GM19463 (cell line): ENCODE measurements around the gene ADGRL2.
A peak's percentile ranks its signal among the peaks of the same experiment; 100 is the strongest.
"Not testable (repeated sequence)": the region's sequence is repeated elsewhere in the genome, so short reads cannot be mapped to it uniquely, and the experiment has no call there.

Experiments
- ATAC-seq: cut with Tn5 transposase; IDR thresholded peaks from one replicate; pipeline ENCODE4 v1.9.1; 2021; ENCODE audit warnings: mild to moderate bottlenecking, moderate library complexity; ENCODE audit not compliant: unreplicated experiment

Gene ADGRL2

DNA sequence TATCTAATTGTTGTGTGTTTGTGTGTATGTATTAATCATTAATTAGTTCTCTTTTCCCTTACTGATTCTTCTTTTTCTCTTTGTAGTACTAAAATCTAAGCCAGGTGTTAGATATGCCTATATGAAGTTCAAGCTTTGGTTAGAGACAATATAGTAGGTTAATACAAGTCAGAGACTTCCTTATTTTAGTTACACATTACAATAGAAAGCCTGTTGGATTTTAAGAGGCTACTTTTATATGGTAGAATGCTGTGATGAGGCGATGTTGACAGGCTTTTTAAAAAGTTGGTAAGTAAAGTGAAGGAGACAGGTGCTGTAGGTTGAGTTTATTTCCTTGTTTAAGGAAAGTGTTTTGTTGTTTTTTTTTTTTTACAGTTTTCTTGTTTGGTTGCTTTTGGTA, 45.9 kb downstream of the ADGRL2 start:
- ATAC-seq = no peak

DNA sequence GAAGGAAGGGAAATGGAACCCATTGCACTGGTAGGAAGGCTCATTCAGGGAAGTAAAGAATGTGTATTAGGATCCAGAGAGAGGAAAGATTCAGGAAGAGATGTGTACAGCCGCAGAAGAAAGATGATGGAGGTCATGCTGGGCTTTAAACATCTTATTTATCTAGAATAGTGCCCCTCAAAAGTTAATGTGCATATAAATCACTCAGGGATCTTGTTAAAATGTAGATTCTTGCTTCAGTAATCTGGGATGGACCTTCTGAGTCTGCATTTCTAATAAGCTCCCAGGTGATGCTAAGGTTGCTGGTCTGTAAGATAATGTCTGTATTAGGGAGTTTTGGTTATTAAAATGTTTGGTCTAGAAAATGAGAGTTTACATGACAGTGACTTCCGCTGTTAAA, 46.3 kb downstream of the ADGRL2 start:
- ATAC-seq = no peak

DNA sequence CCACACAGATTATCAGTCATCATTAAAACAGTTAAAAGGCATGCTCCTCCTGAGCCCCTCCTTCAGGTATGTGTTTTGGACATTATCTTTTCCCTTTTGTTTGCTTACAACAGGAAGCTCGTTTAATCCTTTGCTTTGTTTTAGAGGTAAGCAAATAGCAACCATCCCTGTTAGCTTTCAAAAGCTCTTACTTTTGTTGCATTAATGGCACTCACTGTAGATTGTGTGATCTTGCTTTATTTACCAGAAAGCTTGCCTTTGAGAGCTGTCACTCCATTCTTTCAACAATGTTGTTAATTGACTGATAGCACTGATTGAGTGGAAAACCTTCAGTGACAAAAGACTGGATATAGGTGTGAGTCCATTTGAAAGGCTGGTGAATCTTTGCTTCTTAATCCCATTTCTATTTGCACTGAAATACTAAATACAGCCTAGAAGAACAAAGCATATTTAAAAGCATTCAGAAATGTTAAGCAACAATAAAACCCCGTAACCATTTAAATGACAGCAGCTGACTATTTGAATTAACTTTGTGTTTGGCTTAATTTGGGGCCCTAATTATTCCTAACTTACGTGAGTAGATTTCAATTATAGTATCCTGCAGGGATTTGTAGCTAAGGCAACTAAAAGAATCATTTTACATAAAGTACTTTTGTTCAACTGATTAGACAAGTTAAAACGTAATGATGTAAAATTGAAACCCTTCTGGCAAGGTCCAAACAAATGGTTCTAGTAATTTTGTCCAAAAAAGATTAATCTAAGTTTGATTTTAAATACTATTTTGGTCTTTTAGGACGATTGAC, 48.3 kb downstream of the ADGRL2 start:
- no peak for ATAC-seq

DNA sequence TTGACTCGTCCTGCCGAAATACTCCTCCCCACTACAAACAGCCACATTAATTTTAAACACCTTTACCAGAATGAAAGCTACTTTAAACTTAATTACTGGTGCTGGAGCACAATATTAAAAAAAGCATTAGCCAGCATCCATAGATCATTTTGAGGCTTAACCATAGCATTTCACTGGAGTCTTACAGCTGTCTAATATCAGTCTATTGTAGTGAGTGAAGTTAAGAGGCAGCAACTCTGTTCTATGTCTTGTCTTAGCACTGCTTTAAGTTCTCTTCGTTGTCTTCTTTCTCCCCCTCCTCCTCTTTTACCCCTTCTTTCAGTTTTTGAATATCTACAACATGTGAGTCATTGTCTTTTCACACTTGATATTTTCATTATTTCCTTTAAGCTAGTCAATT, 49.3 kb downstream of the ADGRL2 start:
- ATAC-seq = no peak

DNA sequence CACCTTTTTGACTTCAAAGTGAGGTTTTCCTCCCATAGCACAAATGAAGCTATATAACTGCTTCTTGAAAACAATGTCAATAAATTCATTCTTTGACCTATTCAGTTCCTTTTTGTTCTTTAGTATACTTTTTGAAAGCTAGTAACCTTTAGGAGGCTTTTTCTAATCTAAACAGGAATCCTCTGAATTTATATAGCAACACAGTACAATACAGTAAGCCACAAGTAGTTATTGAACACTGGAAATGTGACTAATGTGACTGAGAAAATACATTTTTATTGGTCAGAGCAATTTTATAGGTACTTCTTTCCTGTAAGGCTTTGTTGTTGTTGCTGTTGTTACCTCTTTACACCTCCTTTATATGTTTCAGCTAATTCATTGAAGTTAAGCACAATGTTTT, 49.8 kb downstream of the ADGRL2 start:
- no peak for ATAC-seq

DNA sequence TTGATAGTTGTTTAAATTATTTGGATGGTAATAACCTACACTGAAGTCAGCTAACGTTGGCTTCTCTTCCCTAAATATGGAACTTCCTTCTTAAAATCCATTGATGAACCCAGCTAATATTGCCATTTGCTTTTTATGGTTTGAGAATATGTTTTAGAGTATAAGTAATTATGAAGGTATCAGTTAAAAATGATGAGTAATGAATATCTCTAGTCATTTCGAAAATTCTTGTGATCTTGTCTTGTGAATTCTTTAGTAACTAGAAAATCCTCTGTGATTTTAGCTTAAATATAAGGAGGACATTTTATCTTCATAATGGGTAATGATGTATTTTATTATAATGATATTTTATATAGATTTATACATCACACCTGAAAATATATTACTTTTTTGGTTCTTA, 50.5 kb downstream of the ADGRL2 start:
- ATAC-seq = no peak

DNA sequence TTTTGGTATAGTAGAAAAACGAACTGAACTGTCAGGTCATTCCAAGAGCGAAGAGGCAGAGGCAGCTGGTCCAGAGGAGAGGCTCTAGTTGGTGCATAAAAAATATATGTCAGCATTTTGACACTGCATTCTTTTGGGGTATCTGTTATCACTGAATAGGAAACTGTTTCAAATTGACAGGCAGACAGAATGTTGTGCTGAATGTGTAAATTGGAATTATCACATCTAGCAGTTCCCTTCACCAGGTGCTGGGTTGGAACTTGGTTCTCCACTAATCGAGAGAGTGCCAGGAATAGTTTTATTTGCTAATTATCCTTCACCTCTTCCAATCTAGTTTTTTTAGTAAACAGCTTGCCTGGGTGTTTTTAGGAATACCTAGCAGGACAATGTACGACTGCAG, 52.2 kb downstream of the ADGRL2 start:
- ATAC-seq = no peak

DNA sequence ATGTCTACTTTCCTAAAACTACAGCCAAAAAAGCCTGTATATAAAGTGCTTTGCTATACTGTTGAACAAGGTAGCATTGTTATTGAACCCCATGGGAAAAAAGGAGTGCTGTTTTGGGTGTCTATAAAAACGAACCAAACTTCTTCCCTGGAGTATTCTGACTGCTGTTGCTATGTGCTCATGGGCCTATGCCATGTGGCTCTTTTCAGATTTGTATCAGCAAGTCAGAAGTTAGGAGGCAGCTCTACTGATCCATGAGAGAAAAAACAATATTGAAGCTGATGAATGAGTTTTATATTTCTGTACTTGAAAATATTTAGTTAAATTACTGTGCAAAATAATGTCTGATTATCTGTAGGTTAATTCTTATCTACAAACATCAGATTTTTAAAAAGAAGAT, 66.5 kb downstream of the ADGRL2 start:
- no peak for ATAC-seq

DNA sequence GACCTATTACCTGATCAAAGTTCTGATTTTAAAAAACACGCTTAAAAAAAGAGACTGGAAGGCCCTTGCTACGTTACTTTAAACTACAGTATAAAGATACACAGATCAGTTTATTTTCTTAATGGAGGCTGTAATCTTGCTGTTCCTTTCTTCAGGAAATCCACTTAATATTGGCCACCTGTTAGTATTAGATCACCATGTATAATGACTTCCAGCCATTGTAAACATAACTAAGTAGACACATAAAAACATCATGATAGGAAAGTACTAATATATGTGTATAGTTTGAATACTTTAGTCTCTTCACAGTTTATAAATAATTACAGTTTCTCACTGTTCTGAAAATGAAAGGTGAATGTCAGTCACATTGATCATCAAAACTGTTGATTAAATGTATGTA, 68.6 kb downstream of the ADGRL2 start:
- ATAC-seq = no peak

DNA sequence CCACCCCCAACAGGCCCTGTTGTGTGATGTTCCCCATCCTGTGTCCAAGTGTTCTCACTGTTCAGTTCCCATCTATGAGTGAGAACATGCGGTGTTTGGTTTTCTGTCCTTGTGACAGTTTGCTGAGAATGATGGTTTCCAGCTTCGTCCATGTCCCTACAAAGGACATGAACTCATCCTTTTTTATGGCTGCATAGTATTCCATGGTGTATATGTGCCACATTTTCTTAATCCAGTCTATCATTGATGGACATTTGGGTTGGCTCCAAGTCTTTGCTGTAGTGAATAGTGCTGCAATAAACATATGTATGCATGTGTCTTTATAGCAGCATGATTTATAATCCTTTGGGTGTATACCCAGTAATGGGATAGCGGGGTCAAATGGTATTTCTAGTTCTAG, 70.4 kb downstream of the ADGRL2 start:
- not testable (repeated sequence) for ATAC-seq

DNA sequence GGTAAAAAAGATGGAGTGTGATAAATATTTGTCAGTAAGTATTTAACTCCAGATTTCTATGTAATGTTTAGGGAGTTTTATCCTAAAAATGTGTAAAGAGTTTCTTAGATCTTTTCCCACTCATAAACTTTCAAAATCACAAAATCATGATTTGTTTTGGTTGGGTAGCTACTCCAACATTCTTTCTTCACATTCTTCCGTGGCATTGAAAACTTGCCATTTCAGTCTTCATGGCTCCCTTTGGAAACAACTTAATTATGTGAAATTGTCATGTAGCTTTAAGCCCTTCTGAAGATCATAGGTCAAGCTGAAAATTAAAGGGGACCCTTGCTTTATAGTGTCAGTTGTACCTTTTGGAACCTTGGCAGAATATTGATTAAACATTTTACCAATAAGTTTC, 73.2 kb downstream of the ADGRL2 start:
- ATAC-seq = no peak

DNA sequence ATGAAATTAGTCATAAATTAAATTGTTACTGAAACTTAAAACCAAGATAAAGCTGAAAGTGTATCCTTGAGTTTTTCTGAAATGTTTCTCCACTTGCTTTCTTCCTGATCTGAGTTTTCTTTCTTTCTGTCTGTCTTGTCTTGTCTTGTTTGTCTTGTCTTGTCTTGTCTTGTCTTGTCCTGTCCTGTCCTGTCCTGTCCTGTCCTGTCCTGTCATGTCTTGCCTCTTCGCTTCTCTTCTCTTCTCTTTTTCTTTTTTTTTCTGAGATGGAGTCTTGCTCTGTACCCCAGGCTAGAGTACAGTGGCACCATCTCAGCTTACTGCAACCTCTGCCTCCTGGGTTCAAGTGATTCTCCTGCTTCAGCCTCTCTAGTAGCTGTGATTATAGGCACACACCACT, 73.7 kb downstream of the ADGRL2 start:
- ATAC-seq = no peak

DNA sequence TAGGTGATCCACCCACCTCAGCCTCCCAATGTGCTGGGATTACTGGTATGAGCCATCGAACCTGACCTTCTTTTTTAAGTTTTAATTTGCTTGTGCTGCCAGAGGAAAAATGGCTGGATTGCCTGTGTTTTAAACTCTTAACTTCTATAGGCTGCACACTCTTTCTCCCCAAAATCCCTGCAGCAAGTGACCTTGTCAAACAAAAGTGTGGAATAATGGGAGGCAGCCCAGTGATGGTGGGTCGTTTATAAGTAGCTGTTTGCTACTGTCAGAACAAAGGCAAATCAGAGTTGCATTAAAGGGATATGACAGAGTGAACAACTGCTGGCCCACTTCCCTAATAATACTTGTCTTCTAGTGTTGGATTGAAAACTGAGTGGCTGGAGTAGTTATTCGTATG, 74.2 kb downstream of the ADGRL2 start:
- no peak for ATAC-seq

DNA sequence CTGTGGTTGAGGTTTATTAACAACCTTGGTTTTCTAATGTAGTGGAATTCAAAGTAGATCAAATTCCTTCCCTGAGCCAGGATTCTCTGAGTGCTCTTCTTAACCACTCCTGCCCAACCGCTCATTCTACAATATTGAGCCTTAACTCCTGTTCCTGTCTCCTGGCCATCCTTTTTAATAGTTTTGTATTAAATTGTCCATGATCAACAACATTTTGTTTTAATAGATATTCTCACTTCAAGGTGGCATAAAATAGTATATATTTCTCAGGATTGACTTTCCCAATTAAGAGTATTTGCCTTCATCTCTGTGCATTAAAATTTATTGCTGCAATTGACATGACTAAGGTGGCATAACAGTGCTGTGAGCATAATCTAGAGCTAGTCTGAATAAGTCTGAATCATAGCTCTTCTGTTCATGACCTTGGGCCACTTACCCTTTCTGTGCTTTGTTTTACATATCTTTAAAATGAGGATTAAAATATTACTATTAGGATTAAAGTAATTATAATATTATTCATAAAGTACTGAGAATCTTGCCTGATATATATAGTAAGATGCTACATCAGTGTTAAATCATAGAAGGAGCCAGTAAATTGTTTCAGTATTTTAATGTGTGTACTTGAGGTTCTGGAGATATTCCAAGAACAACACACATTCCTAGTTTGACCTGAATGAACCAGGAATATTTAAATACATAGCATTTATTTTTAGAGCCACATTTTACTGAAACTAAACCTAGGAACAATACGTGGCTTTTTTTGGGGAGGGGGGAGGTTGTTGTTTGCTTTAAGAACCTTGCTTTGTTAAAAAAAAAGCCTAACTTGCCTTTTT, 76.4 kb downstream of the ADGRL2 start:
- ATAC-seq = no peak

DNA sequence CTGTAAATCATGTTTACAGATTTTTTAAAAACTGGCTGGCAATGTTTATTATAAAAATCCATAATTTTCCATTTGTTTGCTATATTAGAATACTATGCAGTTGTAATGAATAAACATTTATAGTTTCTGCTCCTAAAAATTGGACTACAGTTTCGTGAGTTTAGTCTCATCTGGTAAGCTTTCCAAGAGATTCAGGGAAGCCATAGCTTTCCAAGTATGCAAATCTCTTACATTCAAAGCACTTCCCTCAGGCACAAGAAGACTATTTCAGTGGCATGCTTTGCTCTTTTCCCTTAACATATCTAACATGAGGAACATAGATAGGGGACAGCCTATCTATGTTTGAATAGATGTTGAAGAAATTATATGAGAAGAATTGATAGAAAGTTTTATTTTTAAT, 77.2 kb downstream of the ADGRL2 start:
- ATAC-seq = no peak

DNA sequence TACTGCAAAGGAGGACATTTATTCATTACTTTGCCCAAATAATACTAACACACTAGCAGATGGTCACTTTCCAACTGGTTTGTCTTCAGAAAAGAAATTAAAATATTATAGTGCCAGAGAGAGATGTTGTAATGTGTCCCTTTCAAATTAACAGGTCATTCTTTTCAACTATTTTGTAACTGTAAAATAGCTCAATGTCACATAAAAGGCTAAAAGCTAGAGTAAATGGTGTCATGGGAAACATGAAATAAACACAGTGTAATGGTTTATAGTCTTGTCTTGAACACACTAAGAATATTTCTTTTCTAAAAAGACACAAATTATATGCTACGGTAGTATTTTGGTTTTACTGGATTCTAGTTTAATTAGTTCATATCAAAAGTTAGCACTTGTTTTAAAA, 77.8 kb downstream of the ADGRL2 start:
- ATAC-seq = no peak

DNA sequence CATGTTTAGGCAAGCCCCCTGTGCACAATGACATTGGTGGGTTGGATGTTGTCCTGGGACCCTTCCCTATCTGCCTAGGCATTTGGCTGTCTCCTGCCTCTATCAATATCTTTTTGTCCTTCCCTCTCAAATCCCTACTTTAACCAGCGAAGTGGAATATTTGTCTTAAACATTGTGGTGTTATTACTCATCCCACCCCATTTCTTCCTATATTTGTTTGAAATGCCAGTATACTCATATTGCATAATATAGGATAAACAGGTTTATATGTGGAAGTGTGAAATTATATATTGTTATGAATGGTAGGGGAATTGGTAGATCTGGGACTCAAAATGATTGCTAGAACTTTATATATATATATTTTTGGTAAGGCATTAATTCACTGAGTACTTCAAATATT, 80.0 kb downstream of the ADGRL2 start:
- no peak for ATAC-seq

DNA sequence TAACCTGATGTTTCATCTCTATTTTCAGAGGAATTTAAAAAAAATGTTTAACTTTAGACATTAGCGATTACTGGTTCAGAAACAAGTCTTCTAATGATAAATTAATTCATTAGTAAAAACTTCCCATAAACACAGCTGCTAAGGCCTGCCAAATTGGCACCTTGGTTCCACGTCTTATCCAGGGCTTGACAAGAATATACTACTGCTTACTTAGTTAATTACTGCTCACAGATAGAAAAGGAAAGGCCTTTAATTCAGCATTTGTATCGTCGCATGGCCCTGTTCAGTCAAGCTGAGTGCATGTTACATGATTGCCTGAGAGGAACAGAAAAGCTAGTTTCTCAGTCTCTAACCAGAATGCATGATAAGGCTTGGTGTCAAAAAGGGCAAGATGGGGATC, 84.6 kb downstream of the ADGRL2 start:
- no peak for ATAC-seq

DNA sequence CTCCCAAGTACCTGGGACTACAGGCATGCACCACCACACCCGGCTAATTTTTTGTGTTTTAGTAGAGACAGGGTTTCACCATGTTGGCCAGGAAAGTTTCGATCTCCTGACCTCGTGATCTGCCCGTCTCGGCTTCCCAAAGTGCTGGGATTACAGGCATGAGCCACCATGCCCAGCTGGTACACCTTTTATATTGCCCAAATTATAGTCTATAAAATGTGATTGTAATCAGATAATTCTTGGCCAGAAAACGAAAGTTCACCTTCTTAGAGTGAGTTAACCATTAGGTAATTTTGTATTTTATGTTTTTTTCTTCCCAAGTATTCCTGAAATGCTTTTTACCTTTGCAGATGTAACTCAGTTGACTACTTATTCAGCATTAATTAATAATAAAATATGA, 85.6 kb downstream of the ADGRL2 start:
- ATAC-seq = not testable (repeated sequence)

DNA sequence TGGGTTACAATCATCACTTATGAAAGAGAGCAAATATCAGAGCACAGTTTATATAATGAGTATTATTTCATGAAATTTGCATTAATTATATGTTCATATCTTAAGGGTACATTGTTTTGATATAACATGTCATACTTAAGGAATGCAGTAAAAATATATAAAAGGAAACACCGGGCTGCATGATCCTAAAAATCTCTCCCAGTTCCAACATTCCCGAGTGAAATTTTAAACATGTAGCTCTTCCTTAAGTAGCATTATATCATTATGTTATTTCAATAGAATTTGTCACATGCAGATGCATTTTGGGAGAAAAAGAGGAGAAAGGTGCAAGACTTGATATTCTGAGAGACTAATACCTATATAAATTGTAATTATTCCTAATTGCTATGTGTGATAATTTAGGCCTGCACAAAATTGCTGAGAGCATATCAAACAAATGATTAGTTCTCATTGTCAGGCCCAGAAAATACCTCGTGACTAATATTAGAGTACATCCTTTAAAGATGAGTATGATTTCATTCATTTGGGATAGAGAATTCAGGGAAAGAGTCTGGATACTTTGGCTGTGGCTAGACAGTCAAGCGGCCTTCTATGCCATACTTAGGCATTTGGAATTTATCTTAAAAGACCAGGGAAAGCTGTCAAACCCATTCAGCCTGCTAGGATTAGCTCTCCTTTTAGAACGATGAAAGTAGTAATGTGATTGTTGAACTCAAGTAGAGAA, 86.8 kb downstream of the ADGRL2 start:
- no peak for ATAC-seq

DNA sequence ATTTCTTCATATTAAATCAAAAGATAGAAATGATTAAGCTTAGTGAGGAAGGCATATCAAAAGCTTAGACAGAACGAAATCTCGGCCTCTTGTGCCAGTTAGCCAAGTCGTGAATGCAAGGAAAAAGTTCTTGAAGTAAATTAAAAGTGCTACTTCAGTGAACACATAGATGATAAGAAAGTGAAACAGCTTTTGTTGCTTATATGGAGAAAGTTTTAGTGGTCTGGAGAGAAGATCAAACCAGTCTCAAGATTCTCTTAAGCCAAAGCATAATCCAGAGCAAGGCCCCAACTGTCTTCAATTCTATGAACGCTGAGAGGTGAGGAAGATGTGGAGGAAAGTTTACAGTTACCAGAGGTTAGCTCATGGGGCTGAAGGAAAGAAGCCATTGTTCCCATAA, 88.4 kb downstream of the ADGRL2 start:
- ATAC-seq = no peak

DNA sequence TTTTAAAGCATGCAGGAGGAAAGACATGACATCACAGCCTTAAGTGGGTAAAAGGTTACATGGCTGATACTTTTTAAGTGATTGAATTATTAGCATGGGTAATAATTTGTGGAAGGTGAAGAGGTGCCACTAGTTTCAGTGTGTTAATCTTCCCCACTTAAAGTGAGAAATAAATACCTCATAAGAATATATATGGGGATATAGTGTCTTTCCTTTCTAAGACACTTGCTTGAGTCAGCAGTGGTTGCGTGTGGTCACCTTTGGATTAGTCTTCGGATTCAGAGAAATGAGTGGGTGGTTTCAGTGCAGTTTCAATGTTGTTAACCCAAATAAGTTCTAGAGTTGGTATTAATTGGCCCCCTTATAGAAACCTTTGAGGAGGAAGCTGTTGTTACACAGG, 94.1 kb downstream of the ADGRL2 start:
- peak; percentile 79 for ATAC-seq
